Measurements from ENCODE around the gene DDX23.

The DDX23 gene

DNA sequence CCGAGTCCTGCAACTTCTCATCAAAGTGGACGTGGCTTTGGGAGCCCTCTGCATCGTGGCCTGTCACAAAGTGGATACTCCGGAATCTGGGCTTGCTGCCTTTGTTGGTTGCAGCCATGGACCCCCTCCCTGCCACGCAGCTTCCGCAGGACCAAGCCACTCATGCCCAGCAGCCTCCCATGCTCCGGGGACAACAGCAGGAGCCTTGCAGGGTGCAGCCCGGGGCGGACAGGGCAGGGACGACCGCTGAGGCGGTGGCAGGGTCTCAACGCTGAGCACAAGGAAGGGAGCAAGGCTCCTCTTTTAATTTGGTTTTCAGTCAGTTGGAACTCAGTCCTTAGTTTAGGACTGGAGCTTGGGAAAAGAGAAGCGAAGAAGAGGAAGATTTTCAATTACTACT, 51.0 kb downstream of the DDX23 start:
- H3K9me3 ChIP-seq, result no peaks in the 10 kb centered on the region
- no peaks in the 10 kb centered on the region for H3K4me1 ChIP-seq
- DNase-seq, result no peak
- TF ChIP-seq, protein P1, sequence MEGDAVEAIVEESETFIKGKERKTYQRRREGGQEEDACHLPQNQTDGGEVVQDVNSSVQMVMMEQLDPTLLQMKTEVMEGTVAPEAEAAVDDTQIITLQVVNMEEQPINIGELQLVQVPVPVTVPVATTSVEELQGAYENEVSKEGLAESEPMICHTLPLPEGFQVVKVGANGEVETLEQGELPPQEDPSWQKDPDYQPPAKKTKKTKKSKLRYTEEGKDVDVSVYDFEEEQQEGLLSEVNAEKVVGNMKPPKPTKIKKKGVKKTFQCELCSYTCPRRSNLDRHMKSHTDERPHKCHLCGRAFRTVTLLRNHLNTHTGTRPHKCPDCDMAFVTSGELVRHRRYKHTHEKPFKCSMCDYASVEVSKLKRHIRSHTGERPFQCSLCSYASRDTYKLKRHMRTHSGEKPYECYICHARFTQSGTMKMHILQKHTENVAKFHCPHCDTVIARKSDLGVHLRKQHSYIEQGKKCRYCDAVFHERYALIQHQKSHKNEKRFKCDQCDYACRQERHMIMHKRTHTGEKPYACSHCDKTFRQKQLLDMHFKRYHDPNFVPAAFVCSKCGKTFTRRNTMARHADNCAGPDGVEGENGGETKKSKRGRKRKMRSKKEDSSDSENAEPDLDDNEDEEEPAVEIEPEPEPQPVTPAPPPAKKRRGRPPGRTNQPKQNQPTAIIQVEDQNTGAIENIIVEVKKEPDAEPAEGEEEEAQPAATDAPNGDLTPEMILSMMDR (IDR thresholded peaks at IDR 0.05; ENCODE audit: low read depth, low read length), result no peak
- 0 out of 2 replicates have a peak, but pooled peaks cover 3% of the 10 kb centered on the region for H3K27me3 ChIP-seq
- H3K4me3 ChIP-seq (ENCODE audit: low read depth, low read length), result no peak overlapping the region
- no peaks in the 10 kb centered on the region for H3K36me3 ChIP-seq

DNA sequence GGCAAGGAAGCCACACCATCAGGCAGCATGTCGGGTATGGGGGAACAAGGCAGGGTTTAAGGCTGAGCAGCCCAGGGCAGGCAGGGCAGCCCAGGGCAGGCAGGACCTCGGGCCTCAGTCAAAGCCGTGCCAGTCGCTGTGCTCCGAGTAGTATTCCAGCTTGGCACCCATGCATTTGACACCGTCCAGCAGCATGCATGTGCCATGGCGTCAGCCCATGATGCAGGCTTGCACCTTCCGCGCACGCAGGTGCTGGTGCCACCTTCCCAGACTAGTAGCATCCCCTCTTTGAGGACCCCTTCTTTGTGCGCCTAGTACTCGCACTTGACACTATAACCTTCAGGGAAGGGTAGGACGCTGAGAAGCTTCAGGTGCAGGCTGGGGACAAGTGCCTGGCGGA, 51.5 kb downstream of the DDX23 start:
- Histone ChIP-seq H3K4me3 (ENCODE audit: low read depth, low read length) (no peak overlapping the region), H3K27me3 (0 out of 2 replicates have a peak, but pooled peaks cover 3% of the 10 kb centered on the region), H3K4me1 (no peaks in the 10 kb centered on the region), H3K36me3 (no peaks in the 10 kb centered on the region), H3K9me3 (no peaks in the 10 kb centered on the region)
- TF ChIP-seq, protein P1 (IDR thresholded peaks at IDR 0.05; ENCODE audit: low read depth, low read length), result no peak
- no peak for DNase-seq

DNA sequence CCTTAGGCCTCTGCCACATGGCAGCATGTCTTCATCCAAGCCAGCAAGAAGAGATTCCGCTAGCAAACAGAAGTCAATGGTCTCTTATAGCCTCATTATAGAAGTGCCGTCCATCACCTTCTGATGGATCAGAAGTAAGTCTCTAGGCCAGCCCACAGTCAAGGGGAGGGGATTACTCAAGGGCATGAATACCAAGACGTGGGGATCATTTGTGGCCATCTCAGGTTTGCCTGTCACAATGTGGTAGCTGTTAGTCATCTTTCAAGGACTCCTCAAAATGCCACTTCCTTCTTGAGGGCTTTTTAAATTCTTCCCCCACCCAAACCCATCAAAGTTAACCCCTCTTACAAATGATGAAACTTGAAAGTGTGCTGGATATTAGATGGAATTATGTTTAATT, 55.0 kb downstream of the DDX23 start:
- Histone ChIP-seq H3K27me3 (0 out of 2 replicates have a peak, but pooled peaks cover 3% of the 10 kb centered on the region), H3K4me3 (ENCODE audit: low read depth, low read length) (no peak overlapping the region), H3K9me3 (no peaks in the 10 kb centered on the region), H3K36me3 (no peaks in the 10 kb centered on the region), H3K4me1 (no peaks in the 10 kb centered on the region)
- DNase-seq, result no peak
- TF ChIP-seq, protein P1 (IDR thresholded peaks at IDR 0.05; ENCODE audit: low read depth, low read length), result no peak

DNA sequence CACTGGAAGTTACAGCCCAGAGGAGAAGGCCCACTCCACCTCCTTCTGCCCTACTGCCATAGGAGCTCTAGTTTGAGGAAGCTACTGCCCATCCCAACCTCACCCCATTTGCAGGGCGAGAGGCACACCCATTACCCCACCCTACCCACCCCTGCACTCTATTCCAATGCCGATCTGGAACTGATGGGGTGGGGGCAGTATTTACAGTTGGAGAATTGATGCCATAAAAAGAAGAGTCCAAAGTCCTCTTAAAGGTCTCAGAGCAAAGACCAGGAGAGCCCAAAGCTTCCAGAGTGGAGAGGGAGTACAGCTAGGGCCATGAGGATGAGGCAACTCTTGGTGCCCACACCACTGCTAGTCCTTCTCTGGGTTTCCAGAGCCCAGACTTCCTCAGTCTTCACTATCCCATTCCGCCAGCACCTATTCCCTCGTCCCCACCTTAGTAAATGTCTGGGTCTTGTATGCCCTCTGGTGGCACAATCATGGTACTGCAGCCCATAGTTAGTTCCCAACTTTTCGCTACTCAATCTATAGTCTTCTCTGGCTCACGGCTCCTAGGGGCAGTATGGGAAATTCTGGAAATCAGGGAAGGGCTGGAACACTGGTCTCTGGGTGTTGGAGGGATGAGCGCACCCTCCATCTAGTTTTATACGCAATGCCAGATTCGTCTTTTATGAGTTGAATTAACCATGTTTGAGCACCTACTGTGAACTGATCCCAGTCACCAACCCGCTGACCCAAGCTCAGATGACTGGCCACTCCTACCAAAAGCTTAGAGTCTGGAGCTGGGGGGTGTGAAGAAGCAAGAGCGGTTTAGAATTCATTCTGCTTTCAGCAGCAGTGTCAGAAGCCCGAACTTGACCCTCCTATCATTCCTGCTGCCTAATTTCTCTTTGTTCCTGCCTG, 56.2 kb downstream of the DDX23 start:
- no peak overlapping the region for H3K4me3 ChIP-seq (ENCODE audit: low read depth, low read length)
- no peaks in the 10 kb centered on the region for H3K4me1 ChIP-seq
- H3K27me3 ChIP-seq, result 0 out of 2 replicates have a peak, but pooled peaks cover 3% of the 10 kb centered on the region
- TF ChIP-seq, protein P1 (IDR thresholded peaks at IDR 0.05; ENCODE audit: low read depth, low read length), result peak; percentile 99
- peak; percentile 74 for DNase-seq
- no peaks in the 10 kb centered on the region for H3K36me3 ChIP-seq
- no peaks in the 10 kb centered on the region for H3K9me3 ChIP-seq

DNA sequence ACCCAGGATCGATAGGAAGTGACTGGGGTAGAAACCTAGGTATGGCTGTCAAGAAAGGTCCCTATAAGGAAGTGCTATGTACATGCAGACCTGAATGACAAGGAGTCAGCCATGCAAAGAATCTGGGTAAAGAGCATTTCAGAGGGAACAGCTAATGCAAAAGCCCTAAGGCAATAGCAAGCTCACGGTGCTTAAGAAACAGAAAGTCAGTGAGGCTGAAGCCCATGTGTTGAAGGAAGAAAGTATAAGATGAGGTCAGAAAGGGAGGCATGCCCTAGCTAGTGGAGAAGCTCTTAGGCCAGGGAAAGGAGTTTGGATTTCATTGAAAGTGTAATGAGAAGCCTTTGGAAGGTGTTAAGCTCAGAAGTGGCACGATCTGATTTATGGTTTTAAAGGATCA, 57.1 kb downstream of the DDX23 start:
- TF ChIP-seq, protein P1 (IDR thresholded peaks at IDR 0.05; ENCODE audit: low read depth, low read length), result no peak
- Histone ChIP-seq H3K36me3 (no peaks in the 10 kb centered on the region), H3K4me3 (ENCODE audit: low read depth, low read length) (no peak overlapping the region), H3K9me3 (no peaks in the 10 kb centered on the region), H3K4me1 (no peaks in the 10 kb centered on the region), H3K27me3 (no peaks in the 10 kb centered on the region)
- DNase-seq, result no peak

DNA sequence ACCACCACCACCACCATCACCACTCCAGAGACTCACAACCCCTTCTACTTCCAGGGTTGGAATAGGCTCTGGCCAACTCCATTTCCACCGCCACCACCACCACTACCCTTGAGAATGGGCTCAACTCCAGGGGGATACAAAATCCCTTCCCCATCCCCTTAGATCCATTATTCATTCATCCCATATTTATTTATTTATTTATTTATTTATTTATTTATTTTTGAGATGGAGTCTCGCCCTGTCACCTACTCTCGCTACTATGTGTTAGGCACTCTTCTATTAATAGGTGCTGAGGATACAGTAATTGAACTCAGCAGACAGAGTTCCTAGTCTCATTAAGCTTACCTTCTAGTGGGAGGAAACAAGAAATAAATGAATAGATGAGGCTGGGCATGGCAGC, 58.3 kb downstream of the DDX23 start:
- DNase-seq, result no peak
- H3K27me3 ChIP-seq, result no peaks in the 10 kb centered on the region
- H3K4me1 ChIP-seq, result no peaks in the 10 kb centered on the region
- H3K9me3 ChIP-seq, result no peaks in the 10 kb centered on the region
- H3K36me3 ChIP-seq, result no peaks in the 10 kb centered on the region
- TF ChIP-seq, protein P1 (IDR thresholded peaks at IDR 0.05; ENCODE audit: low read depth, low read length), result no peak
- H3K4me3 ChIP-seq (ENCODE audit: low read depth, low read length), result no peak overlapping the region

All from BE2C (cell line).